ENCODE results near the gene MYRF.
A peak's percentile ranks its signal among the peaks of the same experiment; 100 is the strongest.

MYRF gene

GRCh38 chr11:61800331-61801281, 48.2 kb downstream of the MYRF start:
- DNase-seq: peak; percentile 72 to 74
- TF ChIP-seq POLR2A (IDR thresholded peaks at IDR 0.05; ENCODE audit: low read length) (peak; percentile 8), GATA1 (IDR thresholded peaks at IDR 0.05; ENCODE audit: low read depth, low read length) (no peak)

- TF ChIP-seq GATA1 (IDR thresholded peaks at IDR 0.05; ENCODE audit: low read depth, low read length) (no peak), POLR2A (IDR thresholded peaks at IDR 0.05; ENCODE audit: low read length) (peak; percentile 3)
- DNase-seq: no peak
Measured at GRCh38 chr11:61802605-61803004, 50.2 kb downstream of the MYRF start.

- DNase-seq: no peak
- TF ChIP-seq GATA1 (IDR thresholded peaks at IDR 0.05; ENCODE audit: low read depth, low read length): no peak
- TF ChIP-seq POLR2A (IDR thresholded peaks at IDR 0.05; ENCODE audit: low read length): peak; percentile 28
Measured at GRCh38 chr11:61803889-61804647, 51.6 kb downstream of the MYRF start.

- no peak for DNase-seq
- TF ChIP-seq POLR2A (IDR thresholded peaks at IDR 0.05; ENCODE audit: low read length) (no peak), GATA1 (IDR thresholded peaks at IDR 0.05; ENCODE audit: low read depth, low read length) (no peak)
Measured at GRCh38 chr11:61805146-61805545, 52.7 kb downstream of the MYRF start.

- TF ChIP-seq GATA1 (IDR thresholded peaks at IDR 0.05; ENCODE audit: low read depth, low read length) (no peak), POLR2A (IDR thresholded peaks at IDR 0.05; ENCODE audit: low read length) (no peak)
- no peak for DNase-seq
Measured at GRCh38 chr11:61806785-61807184, 54.3 kb downstream of the MYRF start.

GRCh38 chr11:61810671-61811175, 58.3 kb downstream of the MYRF start:
- no peak for TF ChIP-seq POLR2A (IDR thresholded peaks at IDR 0.05; ENCODE audit: low read length)
- TF ChIP-seq GATA1 (IDR thresholded peaks at IDR 0.05; ENCODE audit: low read depth, low read length): no peak
- no peak for DNase-seq

GRCh38 chr11:61811831-61812230, 59.4 kb downstream of the MYRF start:
- TF ChIP-seq GATA1 (IDR thresholded peaks at IDR 0.05; ENCODE audit: low read depth, low read length) (no peak), POLR2A (IDR thresholded peaks at IDR 0.05; ENCODE audit: low read length) (no peak)
- DNase-seq: no peak

- DNase-seq: peak in 1 of 2 experiments; percentile 31
- TF ChIP-seq GATA1 (IDR thresholded peaks at IDR 0.05; ENCODE audit: low read depth, low read length) (no peak), POLR2A (IDR thresholded peaks at IDR 0.05; ENCODE audit: low read length) (peak; percentile 39)
Measured at GRCh38 chr11:61812736-61813411, 60.4 kb downstream of the MYRF start.

GRCh38 chr11:61814247-61814957, 62.0 kb downstream of the MYRF start:
- peak; percentile 54 to 65 for DNase-seq

GRCh38 chr11:61814958-61815789, 62.7 kb downstream of the MYRF start:
- peak; percentile 86 to 88 for DNase-seq
- TF ChIP-seq GATA1 (IDR thresholded peaks at IDR 0.05; ENCODE audit: low read depth, low read length) (no peak), POLR2A (IDR thresholded peaks at IDR 0.05; ENCODE audit: low read length) (peak; percentile 92)

More at GRCh38 chr11:61814247-61814957, 62.0 kb downstream of the MYRF start:
- TF ChIP-seq POLR2A (IDR thresholded peaks at IDR 0.05; ENCODE audit: low read length) (no peak), GATA1 (IDR thresholded peaks at IDR 0.05; ENCODE audit: low read depth, low read length) (no peak)

- TF ChIP-seq POLR2A (IDR thresholded peaks at IDR 0.05; ENCODE audit: low read length) (no peak), GATA1 (IDR thresholded peaks at IDR 0.05; ENCODE audit: low read depth, low read length) (no peak)
- peak; percentile 77 to 79 for DNase-seq
Measured at GRCh38 chr11:61815790-61816735, 63.6 kb downstream of the MYRF start.

Data from erythroblast (primary cell).